HG03565 (cell line): ENCODE results near the gene SLC16A7.
"Not testable (repeated sequence)": the region's sequence is repeated elsewhere in the genome, so short reads cannot be mapped to it uniquely, and the experiment has no call there.

Source experiments
- ATAC-seq: cut with Tn5 transposase; IDR thresholded peaks from one replicate; pipeline ENCODE4 v1.9.1; 2021; ENCODE audit warnings: mild to moderate bottlenecking, moderate library complexity; ENCODE audit not compliant: unreplicated experiment

SLC16A7 gene

GRCh38 chr12:59733200-59733599 lies 137.4 kb downstream of the SLC16A7 start:
- no peak for ATAC-seq

- ATAC-seq: no peak
These were observed 138.5 kb downstream of the SLC16A7 start for GRCh38 chr12:59734371-59734770.

GRCh38 chr12:59735231-59735630 lies 139.4 kb downstream of the SLC16A7 start:
- no peak for ATAC-seq

- no peak for ATAC-seq
These were observed 140.5 kb downstream of the SLC16A7 start for GRCh38 chr12:59736359-59736758.

- ATAC-seq: no peak
These were observed 141.0 kb downstream of the SLC16A7 start for GRCh38 chr12:59736786-59737185.

GRCh38 chr12:59737725-59738463 lies 142.1 kb downstream of the SLC16A7 start:
- ATAC-seq: no peak

- ATAC-seq: no peak
These were observed 147.0 kb downstream of the SLC16A7 start for GRCh38 chr12:59742841-59743240.

- ATAC-seq: no peak
These were observed 148.7 kb downstream of the SLC16A7 start for GRCh38 chr12:59744564-59744963.

GRCh38 chr12:59751091-59751490 lies 155.3 kb downstream of the SLC16A7 start:
- ATAC-seq: not testable (repeated sequence)

GRCh38 chr12:59761542-59761941 lies 165.7 kb downstream of the SLC16A7 start:
- no peak for ATAC-seq

GRCh38 chr12:59763835-59764234 lies 168.0 kb downstream of the SLC16A7 start:
- no peak for ATAC-seq

- ATAC-seq: no peak
These were observed 172.2 kb downstream of the SLC16A7 start for GRCh38 chr12:59768031-59768430.

- no peak for ATAC-seq
These were observed 184.8 kb downstream of the SLC16A7 start for GRCh38 chr12:59780605-59781135.

- no peak for ATAC-seq
These were observed 191.8 kb downstream of the SLC16A7 start for GRCh38 chr12:59787610-59788009.

- no peak for ATAC-seq
These were observed 196.8 kb downstream of the SLC16A7 start for GRCh38 chr12:59792647-59793046.

GRCh38 chr12:59803735-59804134 lies 207.9 kb downstream of the SLC16A7 start:
- ATAC-seq: no peak

GRCh38 chr12:59808317-59808910 lies 212.6 kb downstream of the SLC16A7 start:
- ATAC-seq: peak; percentile 86

GRCh38 chr12:59811991-59812390 lies 216.2 kb downstream of the SLC16A7 start:
- no peak for ATAC-seq

- ATAC-seq: no peak
These were observed 216.9 kb downstream of the SLC16A7 start for GRCh38 chr12:59812716-59813115.

- no peak for ATAC-seq
These were observed 224.8 kb downstream of the SLC16A7 start for GRCh38 chr12:59820594-59821011.

GRCh38 chr12:59823567-59823966 lies 227.7 kb downstream of the SLC16A7 start:
- ATAC-seq: no peak

- no peak for ATAC-seq
These were observed 231.9 kb downstream of the SLC16A7 start for GRCh38 chr12:59827767-59828166.
